PC-3 (cell line): ENCODE data around the gene TEX264. TPM values are rescaled to one million over a fixed set of nuclear protein-coding genes. Genes with fewer than 3 reads are reported as not detected.

Experiments used
- ATAC-seq: fragments of 200-7000 bp; cut with Tn5 transposase; 2 replicates; pipeline ENCODE4 v1.9.1; 2020; ENCODE audit warnings: mild to moderate bottlenecking, moderate library complexity
- BruUV-seq: library from RNA; stranded (reverse); fragments of 400-500 nt; replicated peaks from 2 replicates; lab custom pipeline; 2021; lab: Mats Ljungman, UMichigan
- CTCF ChIA-PET: fragments of 300-600 bp; sonication (Branson Sonifier 250); formaldehyde crosslinking; loops from one replicate; lab custom pipeline; 2022; ENCODE audit warnings: antibody characterized with exemption; lab: Charles Lee
- POLR2A ChIA-PET: fragments of 300-600 bp; sonication (Branson Sonifier 250); formaldehyde crosslinking; loops from one replicate; lab custom pipeline; 2022; ENCODE audit warnings: antibody characterized with exemption; ENCODE audit not compliant: unreplicated experiment; lab: Charles Lee
- DNase-seq: peaks from one replicate; pipeline ENCODE4 v3.0.0-alpha.2; 2015
- H2AFZ ChIP-seq: fragments of 300-600 bp; sonication (generic); 2 replicates; pipeline ENCODE4 v1.6.0; 2016; ENCODE audit warnings: antibody characterized with exemption, low read length
- H3F3A ChIP-seq: fragments of 300-600 bp; sonication (generic); one replicate; pipeline ENCODE4 v1.6.0; 2017; ENCODE audit warnings: antibody characterized with exemption, low read length, control low read depth, mild to moderate bottlenecking; ENCODE audit not compliant: unreplicated experiment
- H3K27ac ChIP-seq: fragments of 300-600 bp; sonication (generic); 2 replicates; pipeline ENCODE4 v1.5.1; 2016; ENCODE audit warnings: mild to moderate bottlenecking, low read length
- H3K27me3 ChIP-seq: fragments of 300-600 bp; sonication (generic); 2 replicates; pipeline ENCODE4 v1.6.1; 2016; ENCODE audit warnings: low read length, mixed read lengths
- H3K36me3 ChIP-seq: fragments of 300-600 bp; sonication (generic); 2 replicates; pipeline ENCODE4 v1.6.1; 2016; ENCODE audit warnings: low read depth, mixed run types, low read length, mixed read lengths
- H3K4me1 ChIP-seq: fragments of 300-600 bp; sonication (generic); 2 replicates; pipeline ENCODE4 v1.5.1; 2016; ENCODE audit warnings: low read length; ENCODE audit not compliant: insufficient read depth
- H3K4me2 ChIP-seq: fragments of 300-600 bp; sonication (generic); 2 replicates; pipeline ENCODE4 v1.6.0; 2016; ENCODE audit warnings: low read length
- H3K4me3 ChIP-seq: fragments of 300-600 bp; sonication (generic); 2 replicates; pipeline ENCODE4 v1.5.1; 2016; ENCODE audit warnings: mild to moderate bottlenecking, low read length, mixed read lengths
- H3K79me2 ChIP-seq: fragments of 300-600 bp; sonication (generic); 2 replicates; pipeline ENCODE4 v1.6.1; 2017; ENCODE audit warnings: low read length, mixed read lengths
- H3K9ac ChIP-seq: fragments of 300-600 bp; sonication (generic); 2 replicates; pipeline ENCODE4 v1.6.0; 2016; ENCODE audit warnings: mild to moderate bottlenecking, low read length
- H3K9me2 ChIP-seq: fragments of 300-600 bp; sonication (generic); replicated peaks from 2 replicates; pipeline ENCODE4 v1.6.1; 2016; ENCODE audit warnings: mixed run types, low read length, mixed read lengths
- H3K9me3 ChIP-seq: fragments of 300-600 bp; sonication (generic); 2 replicates; pipeline ENCODE4 v1.6.1; 2016; ENCODE audit warnings: low read length, mixed read lengths
- H4K20me1 ChIP-seq: fragments of 300-600 bp; sonication (generic); 2 replicates; pipeline ENCODE4 v1.6.1; 2016; ENCODE audit warnings: low read length, mixed read lengths
- EZH2 ChIP-seq: fragments of 300-600 bp; sonication (generic); IDR thresholded peaks from one replicate; pipeline ENCODE4 v1.6.1; 2017; ENCODE audit warnings: antibody characterized with exemption, mild to moderate bottlenecking, low read length; ENCODE audit not compliant: unreplicated experiment
- EZH2phosphoT487 ChIP-seq: fragments of 300-600 bp; sonication (generic); IDR thresholded peaks from 2 replicates; pipeline ENCODE4 v1.6.1; 2018; ENCODE audit warnings: mild to moderate bottlenecking, antibody characterized with exemption, low read length, borderline replicate concordance
- intact Hi-C: fragments of 100-400 bp; cut with micrococcal nuclease; formaldehyde crosslinking; loops from 2 replicates; pipeline ENCODE4 v1.9.0; 2023
- total RNA-seq: library from RNA; depleted of rRNA; stranded (reverse); fragments of >200 nt; gene quantifications from 2 replicates; pipeline ENCODE4 v1.2.3, GENCODE V29; 2014
- TF ChIP-seq, protein P1 (sequence below): fragments of 300-600 bp; sonication (generic); conservative IDR thresholded peaks from 2 replicates; pipeline ENCODE4 v1.5.1; 2017; ENCODE audit warnings: antibody characterized with exemption, low read depth, mild to moderate bottlenecking, low read length

TEX264 gene
- total RNA-seq, 1 experiment from 2014 or later: 85.5 TPM

DNA sequence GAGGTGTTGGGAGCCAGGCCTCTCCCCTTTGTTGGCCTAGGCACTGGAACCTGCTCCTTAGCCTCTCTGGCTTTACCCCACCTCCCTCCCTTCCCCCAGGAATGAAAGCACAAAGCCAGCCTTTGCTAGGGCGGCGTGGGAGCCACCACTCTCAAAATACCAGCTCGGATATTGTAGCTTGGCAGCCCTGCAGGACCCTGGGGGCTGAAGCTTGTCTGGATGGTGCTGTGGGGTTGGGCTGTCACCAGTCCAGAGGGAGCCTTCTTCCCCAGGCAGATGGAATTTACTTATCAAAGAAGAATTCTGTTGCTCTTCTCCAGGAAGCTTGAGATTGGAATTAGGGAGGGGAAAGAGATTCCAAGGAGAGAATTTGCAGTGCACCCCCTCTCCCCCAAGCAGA, 20.9 kb downstream of the TEX264 start:
- CTCF ChIA-PET: no interaction called here
- POLR2A ChIA-PET: no interaction called here

DNA sequence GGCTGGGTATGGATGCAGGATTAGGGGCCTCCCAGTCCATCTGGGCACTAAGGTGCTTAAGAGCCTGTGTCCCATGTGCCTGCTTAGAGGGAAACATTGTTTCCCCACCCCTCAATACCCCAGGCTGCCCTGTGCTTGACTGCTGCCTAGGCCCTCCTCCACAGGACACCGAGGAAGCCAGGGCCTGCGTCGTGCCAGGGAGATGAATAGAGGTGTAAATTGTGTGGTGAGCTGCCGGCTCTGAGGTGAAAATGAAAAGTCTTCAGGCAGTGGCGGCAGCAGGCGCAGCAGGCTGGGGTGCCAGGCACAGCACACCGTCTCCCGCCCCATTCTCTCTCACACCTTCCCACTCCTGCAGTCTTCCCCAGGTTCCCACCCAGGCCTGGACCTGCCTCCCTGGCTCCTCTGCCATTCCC, 21.9 kb downstream of the TEX264 start:
- BruUV-seq: no TSS peak

More for the DNA sequence above, 20.9 kb downstream of the TEX264 start:
- Histone ChIP-seq H3K9me3 (no peaks in the 10 kb centered on the region), H3K4me1 (peaks cover 12% of the 10 kb centered on the region; the same call in 1 of the 2 replicates), H3F3A (no peaks in the 10 kb centered on the region), H3K9me2 (no peaks in the 10 kb centered on the region), H3K4me2 (no peak overlapping the region), H3K9ac (no peak overlapping the region), H3K27me3 (no peaks in the 10 kb centered on the region), H2AFZ (no peak overlapping the region), H3K36me3 (no peaks in the 10 kb centered on the region; the same call in 1 of the 2 replicates), H3K4me3 (no peak overlapping the region), H4K20me1 (no peaks in the 10 kb centered on the region), H3K27ac (no peak overlapping the region), H3K79me2 (no peaks in the 10 kb centered on the region)
- ATAC-seq: no peak
- TF ChIP-seq EZH2phosphoT487 (no peak), EZH2 (no peak)
- TF ChIP-seq, protein P1, sequence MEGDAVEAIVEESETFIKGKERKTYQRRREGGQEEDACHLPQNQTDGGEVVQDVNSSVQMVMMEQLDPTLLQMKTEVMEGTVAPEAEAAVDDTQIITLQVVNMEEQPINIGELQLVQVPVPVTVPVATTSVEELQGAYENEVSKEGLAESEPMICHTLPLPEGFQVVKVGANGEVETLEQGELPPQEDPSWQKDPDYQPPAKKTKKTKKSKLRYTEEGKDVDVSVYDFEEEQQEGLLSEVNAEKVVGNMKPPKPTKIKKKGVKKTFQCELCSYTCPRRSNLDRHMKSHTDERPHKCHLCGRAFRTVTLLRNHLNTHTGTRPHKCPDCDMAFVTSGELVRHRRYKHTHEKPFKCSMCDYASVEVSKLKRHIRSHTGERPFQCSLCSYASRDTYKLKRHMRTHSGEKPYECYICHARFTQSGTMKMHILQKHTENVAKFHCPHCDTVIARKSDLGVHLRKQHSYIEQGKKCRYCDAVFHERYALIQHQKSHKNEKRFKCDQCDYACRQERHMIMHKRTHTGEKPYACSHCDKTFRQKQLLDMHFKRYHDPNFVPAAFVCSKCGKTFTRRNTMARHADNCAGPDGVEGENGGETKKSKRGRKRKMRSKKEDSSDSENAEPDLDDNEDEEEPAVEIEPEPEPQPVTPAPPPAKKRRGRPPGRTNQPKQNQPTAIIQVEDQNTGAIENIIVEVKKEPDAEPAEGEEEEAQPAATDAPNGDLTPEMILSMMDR: no peak
- BruUV-seq: no TSS peak
- intact Hi-C loops: no loop called here
- DNase-seq: no peak

DNA sequence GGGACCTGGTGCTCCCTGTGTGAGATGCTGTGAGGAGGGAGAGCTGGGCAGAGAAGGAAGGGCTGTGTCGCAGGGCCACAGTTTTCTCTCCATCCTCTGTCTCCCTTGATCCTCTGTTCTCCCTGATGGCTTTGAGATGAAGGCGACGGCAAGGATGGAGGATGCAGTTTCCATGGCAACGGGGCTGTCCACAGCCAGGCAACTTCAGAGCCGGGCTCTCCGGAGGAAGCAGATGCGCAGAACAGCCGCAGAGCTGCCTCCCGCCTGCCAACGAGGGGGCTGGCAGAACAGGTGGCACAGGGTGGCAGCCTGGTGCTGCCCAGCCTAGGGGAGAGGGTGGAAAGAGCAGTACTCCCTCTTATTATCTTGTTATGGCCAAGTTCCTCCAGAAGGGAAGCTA, 25.9 kb downstream of the TEX264 start:
- no peaks in the 10 kb centered on the region for H3K9me3 ChIP-seq
- no TSS peak for BruUV-seq
- POLR2A ChIA-PET: no interaction called here

More for the DNA sequence above, 21.9 kb downstream of the TEX264 start:
- H3K27me3 ChIP-seq: no peaks in the 10 kb centered on the region
- no peaks in the 10 kb centered on the region for H3K9me2 ChIP-seq
- POLR2A ChIA-PET: no interaction called here
- intact Hi-C loops: no loop called here
- CTCF ChIA-PET: no interaction called here
- H3K79me2 ChIP-seq: no peaks in the 10 kb centered on the region
- no peak for TF ChIP-seq EZH2
- TF ChIP-seq, protein P1: no peak
- TF ChIP-seq EZH2phosphoT487: no peak
- H3K9me3 ChIP-seq: no peaks in the 10 kb centered on the region
- no peaks in the 10 kb centered on the region; the same call in 1 of the 2 replicates for H3K36me3 ChIP-seq
- no peak overlapping the region for H3K9ac ChIP-seq
- ATAC-seq: no peak
- H3F3A ChIP-seq: no peaks in the 10 kb centered on the region
- H3K4me1 ChIP-seq: peaks cover 3% of the 10 kb centered on the region; the same call in 1 of the 2 replicates
- no peak for DNase-seq
- H3K4me2 ChIP-seq: no peak overlapping the region
- H3K4me3 ChIP-seq: no peak overlapping the region
- no peak overlapping the region for H3K27ac ChIP-seq
- H4K20me1 ChIP-seq: no peaks in the 10 kb centered on the region
- H2AFZ ChIP-seq: no peak overlapping the region

More for the DNA sequence above, 25.9 kb downstream of the TEX264 start:
- CTCF ChIA-PET: no interaction called here
- Histone ChIP-seq H4K20me1 (no peaks in the 10 kb centered on the region), H2AFZ (no peak overlapping the region), H3K27ac (no peak overlapping the region), H3K4me1 (no peaks in the 10 kb centered on the region), H3K9me2 (no peaks in the 10 kb centered on the region), H3K27me3 (no peaks in the 10 kb centered on the region), H3K9ac (no peak overlapping the region), H3K79me2 (no peaks in the 10 kb centered on the region), H3K36me3 (no peaks in the 10 kb centered on the region; the same call in 1 of the 2 replicates), H3F3A (no peaks in the 10 kb centered on the region), H3K4me3 (no peak overlapping the region), H3K4me2 (no peak overlapping the region)
- DNase-seq (no peak), ATAC-seq (no peak)
- TF ChIP-seq, protein P1: no peak
- no peak for TF ChIP-seq EZH2
- no peak for TF ChIP-seq EZH2phosphoT487
- intact Hi-C loops: no loop called here
